Type B pancreatic cell (in vitro differentiated cells): Measurements from ENCODE around the gene SMIM38. TPM values are rescaled to one million over a fixed set of nuclear protein-coding genes. Genes with fewer than 3 reads are reported as not detected.

Experiments
- DNase-seq: peaks from one replicate; pipeline ENCODE4 v3.0.0; 2021; ENCODE audit warnings: mixed read lengths; ENCODE audit not compliant: unreplicated experiment; ENCODE audit errors: extremely low spot score
- H3K27ac Mint-ChIP-seq: 2 replicates; pipeline ENCODE4 v1.8.0; 2021; ENCODE audit warnings: mild to moderate bottlenecking, mixed read lengths
- H3K27me3 Mint-ChIP-seq: 2 replicates; pipeline ENCODE4 v1.8.0; 2021; ENCODE audit warnings: mixed read lengths
- H3K36me3 Mint-ChIP-seq: 2 replicates; pipeline ENCODE4 v1.8.0; 2021; ENCODE audit warnings: mixed read lengths
- H3K4me1 Mint-ChIP-seq: one replicate; pipeline ENCODE4 v1.8.0; 2021; ENCODE audit warnings: mixed read lengths; ENCODE audit not compliant: unreplicated experiment
- H3K4me3 Mint-ChIP-seq: 2 replicates; pipeline ENCODE4 v1.8.0; 2021; ENCODE audit warnings: mild to moderate bottlenecking, mixed read lengths
- H3K9me3 Mint-ChIP-seq: 2 replicates; pipeline ENCODE4 v1.8.0; 2021; ENCODE audit warnings: mixed read lengths
- total RNA-seq: library from RNA; stranded (reverse); gene quantifications from 2 replicates; pipeline ENCODE4 v1.2.1, GENCODE V29; 2021; ENCODE audit warnings: low replicate concordance
- TF ChIP-seq, protein P1 (sequence below): fragments of 200-600 bp; sonication (generic); conservative IDR thresholded peaks from 2 replicates; pipeline ENCODE4 v1.5.0; 2021; ENCODE audit warnings: antibody characterized with exemption, mild to moderate bottlenecking

The SMIM38 gene
- total RNA-seq, 1 donor from 2014 or later = 5.3 TPM

- peaks cover 30% of the 10 kb centered on the region for H3K4me1 Mint-ChIP-seq
- peak overlapping the region; percentile 87 for H3K27ac Mint-ChIP-seq
- TF ChIP-seq, protein P1, sequence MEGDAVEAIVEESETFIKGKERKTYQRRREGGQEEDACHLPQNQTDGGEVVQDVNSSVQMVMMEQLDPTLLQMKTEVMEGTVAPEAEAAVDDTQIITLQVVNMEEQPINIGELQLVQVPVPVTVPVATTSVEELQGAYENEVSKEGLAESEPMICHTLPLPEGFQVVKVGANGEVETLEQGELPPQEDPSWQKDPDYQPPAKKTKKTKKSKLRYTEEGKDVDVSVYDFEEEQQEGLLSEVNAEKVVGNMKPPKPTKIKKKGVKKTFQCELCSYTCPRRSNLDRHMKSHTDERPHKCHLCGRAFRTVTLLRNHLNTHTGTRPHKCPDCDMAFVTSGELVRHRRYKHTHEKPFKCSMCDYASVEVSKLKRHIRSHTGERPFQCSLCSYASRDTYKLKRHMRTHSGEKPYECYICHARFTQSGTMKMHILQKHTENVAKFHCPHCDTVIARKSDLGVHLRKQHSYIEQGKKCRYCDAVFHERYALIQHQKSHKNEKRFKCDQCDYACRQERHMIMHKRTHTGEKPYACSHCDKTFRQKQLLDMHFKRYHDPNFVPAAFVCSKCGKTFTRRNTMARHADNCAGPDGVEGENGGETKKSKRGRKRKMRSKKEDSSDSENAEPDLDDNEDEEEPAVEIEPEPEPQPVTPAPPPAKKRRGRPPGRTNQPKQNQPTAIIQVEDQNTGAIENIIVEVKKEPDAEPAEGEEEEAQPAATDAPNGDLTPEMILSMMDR = no peak
- no peaks in the 10 kb centered on the region for H3K27me3 Mint-ChIP-seq
- no peaks in the 10 kb centered on the region for H3K36me3 Mint-ChIP-seq
- no peak overlapping the region for H3K4me3 Mint-ChIP-seq
- no peak for DNase-seq
- H3K9me3 Mint-ChIP-seq = no peaks in the 10 kb centered on the region
These were observed 35.4 kb upstream of the SMIM38 start for GRCh38 chr11:69120096-69120875.

DNA sequence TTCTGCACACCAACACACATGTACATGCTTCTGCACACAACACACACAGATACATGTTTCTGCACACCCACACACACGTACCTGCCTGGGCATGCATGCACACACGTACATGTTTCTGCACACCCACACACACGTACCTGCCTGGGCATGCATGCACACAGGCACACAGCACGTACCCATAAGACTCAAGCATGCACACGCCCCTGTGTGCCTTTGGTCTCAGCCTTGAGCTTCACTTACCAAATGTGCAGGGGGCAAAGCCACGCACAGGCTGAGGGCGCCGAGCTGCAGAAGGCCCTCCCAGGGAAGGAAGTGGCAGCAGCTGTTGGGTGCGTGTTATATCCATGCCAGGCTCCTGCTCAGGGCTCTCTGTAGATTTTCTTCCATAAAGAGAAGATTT is 34.7 kb upstream of the SMIM38 start:
- Mint-ChIP-seq H3K9me3 (no peaks in the 10 kb centered on the region), H3K4me1 (peaks cover 30% of the 10 kb centered on the region), H3K36me3 (no peaks in the 10 kb centered on the region), H3K27ac (peak overlapping the region; percentile 87), H3K27me3 (no peaks in the 10 kb centered on the region), H3K4me3 (peak overlapping the region; percentile 28)
- no peak for DNase-seq
- TF ChIP-seq, protein P1 = no peak

GRCh38 chr11:69121621-69122325 is 34.0 kb upstream of the SMIM38 start:
- TF ChIP-seq, protein P1 = no peak
- Mint-ChIP-seq H3K9me3 (no peaks in the 10 kb centered on the region), H3K4me1 (peaks cover 26% of the 10 kb centered on the region), H3K27ac (peak overlapping the region; percentile 87), H3K4me3 (no peak overlapping the region), H3K27me3 (no peaks in the 10 kb centered on the region), H3K36me3 (no peaks in the 10 kb centered on the region)
- no peak for DNase-seq

DNA sequence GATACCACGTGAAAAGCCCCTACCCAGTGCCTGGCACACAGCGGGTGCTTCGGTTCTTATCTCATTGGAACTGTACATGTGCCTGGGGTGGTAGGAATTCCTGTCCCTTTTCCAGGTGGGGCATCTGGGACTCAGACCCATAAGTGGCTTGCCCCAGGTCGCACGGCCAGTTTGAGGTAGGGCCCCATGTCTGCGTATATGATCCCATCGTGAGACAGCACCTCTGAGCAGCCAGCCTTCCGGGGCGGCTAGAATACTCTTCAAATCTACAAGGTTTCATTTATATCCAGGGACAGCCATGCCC is 33.5 kb upstream of the SMIM38 start:
- no peak for DNase-seq
- H3K4me1 Mint-ChIP-seq = peaks cover 22% of the 10 kb centered on the region
- peak overlapping the region; percentile 96 for H3K27ac Mint-ChIP-seq
- H3K4me3 Mint-ChIP-seq = no peak overlapping the region
- TF ChIP-seq, protein P1 = no peak
- H3K27me3 Mint-ChIP-seq = no peaks in the 10 kb centered on the region
- no peaks in the 10 kb centered on the region for H3K36me3 Mint-ChIP-seq
- H3K9me3 Mint-ChIP-seq = no peaks in the 10 kb centered on the region

- peaks cover 20% of the 10 kb centered on the region for H3K4me1 Mint-ChIP-seq
These were observed 32.9 kb upstream of the SMIM38 start for GRCh38 chr11:69122630-69123431.

More at GRCh38 chr11:69122630-69123431, 32.9 kb upstream of the SMIM38 start:
- peak overlapping the region; percentile 78 for H3K4me3 Mint-ChIP-seq
- no peaks in the 10 kb centered on the region for H3K9me3 Mint-ChIP-seq
- no peaks in the 10 kb centered on the region for H3K27me3 Mint-ChIP-seq
- DNase-seq = no peak
- peak overlapping the region; percentile 96 for H3K27ac Mint-ChIP-seq
- no peaks in the 10 kb centered on the region for H3K36me3 Mint-ChIP-seq
- TF ChIP-seq, protein P1 = no peak
